GM21737 (cell line): Measurements from ENCODE around the gene AQP1.

Experiments used
- ATAC-seq: cut with Tn5 transposase; IDR thresholded peaks from one replicate; pipeline ENCODE4 v1.9.1; 2021; ENCODE audit warnings: mild to moderate bottlenecking, moderate library complexity; ENCODE audit not compliant: unreplicated experiment

Gene AQP1

GRCh38 chr7:30918676-30919075 is 7.0 kb downstream of the AQP1 start:
- ATAC-seq, result no peak

DNA sequence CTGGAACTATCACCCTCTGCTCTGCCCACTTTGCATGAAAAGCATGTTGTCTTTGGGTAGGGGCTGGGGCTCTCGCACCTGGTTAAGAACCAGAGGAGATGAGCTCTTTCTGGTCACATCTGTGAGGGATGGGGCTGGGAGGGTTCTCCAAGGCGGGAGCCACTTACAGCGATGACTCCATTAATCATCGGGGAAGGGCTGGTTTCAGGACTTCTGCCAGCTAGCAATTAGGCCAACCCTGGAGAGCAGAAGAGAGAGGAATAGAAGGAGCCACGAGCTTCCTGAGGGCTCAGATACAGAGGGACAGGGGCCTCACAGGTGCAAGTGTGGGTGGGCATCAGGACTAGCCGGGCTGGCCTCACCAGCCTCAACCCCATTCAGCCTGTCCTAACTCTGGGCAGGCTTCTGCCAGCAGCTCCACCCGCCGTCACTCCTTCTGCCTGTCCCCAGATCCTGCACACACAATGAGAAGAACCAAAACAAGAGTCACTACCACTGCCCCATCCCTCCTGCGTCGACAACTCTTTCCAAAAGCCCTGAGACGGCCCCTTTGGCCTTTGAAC is 8.4 kb downstream of the AQP1 start:
- ATAC-seq, result no peak

GRCh38 chr7:30920584-30921539 is 9.2 kb downstream of the AQP1 start:
- ATAC-seq, result no peak

DNA sequence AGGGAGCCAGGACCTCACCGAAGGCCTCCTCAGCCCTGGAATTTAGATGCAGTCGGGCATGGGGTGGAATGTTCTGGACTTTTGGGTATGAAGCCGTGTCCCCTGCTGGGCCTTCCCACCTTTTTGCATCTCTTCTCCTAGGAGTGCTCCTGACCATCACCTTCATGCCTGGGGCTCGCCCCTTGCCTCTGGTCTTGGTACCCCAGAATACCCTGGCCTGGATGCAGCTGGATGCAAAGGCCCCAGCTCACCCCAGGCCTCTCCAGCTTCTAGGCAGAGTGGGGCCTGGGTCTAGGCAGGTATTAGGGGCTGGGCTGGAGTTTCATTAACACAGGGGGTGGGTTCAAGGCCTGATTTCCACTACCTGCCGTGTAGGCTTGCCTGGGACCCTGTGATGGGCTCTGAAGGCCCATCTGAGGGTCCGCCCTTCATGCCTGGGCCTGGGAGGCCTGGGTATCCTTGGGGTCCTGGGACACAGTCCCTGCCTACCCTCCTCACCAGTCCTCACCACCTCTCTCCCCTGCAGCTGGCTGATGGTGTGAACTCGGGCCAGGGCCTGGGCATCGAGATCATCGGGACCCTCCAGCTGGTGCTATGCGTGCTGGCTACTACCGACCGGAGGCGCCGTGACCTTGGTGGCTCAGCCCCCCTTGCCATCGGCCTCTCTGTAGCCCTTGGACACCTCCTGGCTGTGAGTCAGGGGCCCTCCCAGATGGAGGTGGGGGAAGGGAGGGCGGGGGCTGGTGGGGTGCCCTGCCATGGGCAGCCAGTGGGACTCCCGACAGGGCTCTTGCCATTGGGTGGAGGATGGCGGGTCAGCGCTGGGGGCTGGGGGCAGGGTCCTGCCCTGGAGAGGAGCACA is 10.1 kb downstream of the AQP1 start:
- ATAC-seq, result no peak

DNA sequence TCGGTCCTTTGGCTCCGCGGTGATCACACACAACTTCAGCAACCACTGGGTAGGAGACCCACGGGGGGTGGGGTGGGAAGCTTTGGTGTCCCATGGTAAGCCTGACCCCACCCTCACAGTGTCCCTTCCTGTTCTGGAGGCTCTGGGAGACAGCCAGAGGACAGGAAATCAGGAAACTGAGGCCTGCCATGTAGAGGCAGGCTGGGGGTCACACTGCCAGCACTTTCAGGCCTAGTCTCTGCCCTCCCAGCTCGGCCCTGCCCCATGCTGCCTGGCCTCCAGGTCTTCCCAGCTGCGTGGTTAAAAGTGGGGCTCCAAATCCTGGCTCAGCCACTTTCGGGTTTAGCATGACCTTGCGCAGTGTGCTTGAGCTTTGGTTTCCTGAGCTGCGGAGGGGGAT is 10.9 kb downstream of the AQP1 start:
- no peak for ATAC-seq

GRCh38 chr7:30923009-30923773 is 11.5 kb downstream of the AQP1 start:
- ATAC-seq, result no peak

- ATAC-seq, result no peak
Measured at GRCh38 chr7:30923774-30924413, 12.2 kb downstream of the AQP1 start.

DNA sequence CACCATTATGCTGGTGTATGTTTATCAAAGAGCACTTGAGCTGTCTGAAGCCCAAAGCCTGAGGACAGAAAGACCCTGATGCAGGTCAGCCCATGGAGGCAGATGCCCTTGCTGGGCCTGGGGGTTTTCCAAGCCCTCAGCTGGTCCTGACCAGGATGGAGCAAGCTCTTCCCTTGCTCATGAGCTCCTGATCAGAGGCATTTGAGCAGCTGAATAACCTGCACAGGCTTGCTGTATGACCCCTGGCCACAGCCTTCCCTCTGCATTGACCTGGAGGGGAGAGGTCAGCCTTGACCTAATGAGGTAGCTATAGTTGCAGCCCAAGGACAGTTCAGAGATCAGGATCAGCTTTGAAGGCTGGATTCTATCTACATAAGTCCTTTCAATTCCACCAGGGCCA is 13.0 kb downstream of the AQP1 start:
- no peak for ATAC-seq

GRCh38 chr7:30925117-30925516 is 13.5 kb downstream of the AQP1 start:
- ATAC-seq, result no peak

GRCh38 chr7:30925913-30926312 is 14.3 kb downstream of the AQP1 start:
- ATAC-seq, result no peak

- ATAC-seq, result no peak
Measured at GRCh38 chr7:30926313-30926712, 14.7 kb downstream of the AQP1 start.

GRCh38 chr7:30927040-30927439 is 15.4 kb downstream of the AQP1 start:
- ATAC-seq, result no peak

DNA sequence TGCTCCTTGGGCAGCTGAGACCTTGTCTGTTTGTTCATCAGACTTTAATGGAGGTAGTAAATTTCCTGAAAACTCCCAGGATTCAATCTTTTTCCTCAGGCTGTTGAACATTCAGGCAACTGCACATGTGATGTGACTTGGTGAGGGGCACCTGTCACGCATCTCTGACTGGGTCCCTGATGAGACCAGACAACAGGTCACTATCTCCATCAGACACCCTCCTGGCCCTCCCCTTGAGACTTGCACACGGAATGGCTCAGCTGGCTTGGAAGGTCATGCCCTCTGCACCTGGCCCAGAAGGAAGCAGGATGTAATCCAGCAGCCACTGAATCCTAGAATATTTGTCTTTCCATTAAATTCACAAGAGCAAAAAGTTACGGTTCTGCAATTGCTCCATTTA is 15.9 kb downstream of the AQP1 start:
- no peak for ATAC-seq

- ATAC-seq, result no peak
Measured at GRCh38 chr7:30928254-30928872, 16.7 kb downstream of the AQP1 start.

DNA sequence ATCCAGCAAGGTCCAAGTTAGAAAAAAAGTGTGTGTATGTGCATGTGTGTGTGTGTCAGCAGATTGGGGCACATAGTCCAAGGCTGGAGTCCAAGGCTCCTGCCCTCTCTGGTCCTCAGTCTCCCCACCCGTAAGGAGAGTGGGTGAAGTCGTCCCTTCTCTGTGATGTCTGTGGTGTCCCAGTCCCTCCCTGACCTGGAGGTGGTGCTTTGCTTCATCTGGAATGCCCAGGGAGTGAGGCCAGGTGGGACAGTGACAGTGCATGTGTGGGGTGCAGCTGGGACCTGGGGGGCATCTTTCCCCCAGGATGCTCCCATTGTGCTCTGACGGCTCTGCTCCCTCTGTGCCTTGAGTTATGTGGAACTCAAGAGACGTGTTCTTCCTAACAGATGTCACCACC is 18.0 kb downstream of the AQP1 start:
- no peak for ATAC-seq

GRCh38 chr7:30930621-30931020 is 19.0 kb downstream of the AQP1 start:
- ATAC-seq, result no peak

- no peak for ATAC-seq
Measured at GRCh38 chr7:30931161-30931928, 19.7 kb downstream of the AQP1 start.

GRCh38 chr7:30931929-30932540 is 20.4 kb downstream of the AQP1 start:
- no peak for ATAC-seq

GRCh38 chr7:30932562-30932961 is 20.9 kb downstream of the AQP1 start:
- ATAC-seq, result no peak
